ENCODE measurements around the gene GPRC5C. TPM values are rescaled to one million over a fixed set of nuclear protein-coding genes. Genes with fewer than 3 reads are reported as not detected.

Gene GPRC5C
- total RNA-seq: 1 to 10 TPM; 1.2 to 2.0 TPM

GRCh38 chr17:74431568-74432423 lies at the start of gene GPRC5C:
Gene GPRC5C, plus strand, starts transcription at chr17:74432088. Its CDS starts 7,689 bp downstream, at chr17:74439777.
- ChIA-PET CTCF (no interaction called here), POLR2A (no interaction called here)
- H3K27me3 Mint-ChIP-seq: peaks cover 38% of the 10 kb centered on the region

GRCh38 chr17:74383141-74383540 lies 48.7 kb upstream of the GPRC5C start:
- H3K9me3 Mint-ChIP-seq: no peaks in the 10 kb centered on the region
- no peak overlapping the region for H3K4me3 Mint-ChIP-seq
- no peaks in the 10 kb centered on the region for H3K27me3 Mint-ChIP-seq
- no peak for TF ChIP-seq CTCF (IDR thresholded peaks at IDR 0.05)
- intact Hi-C loops (cut with micrococcal nuclease): no loop called here
- H3K27ac Mint-ChIP-seq: no peak overlapping the region
- H3K36me3 Mint-ChIP-seq (ENCODE audit: low read depth): no peaks in the 10 kb centered on the region
- ChIA-PET CTCF (interaction anchor here (6.4 kb wide), 1 partner anchor 15 kb away, joined by 104 read pairs; the partner anchor contains the start of gene GPR142), POLR2A (no interaction called here)
- DNase-seq (no peak), ATAC-seq (no peak)
- no peaks in the 10 kb centered on the region for H3K4me1 Mint-ChIP-seq (ENCODE audit: low read depth)

More at GRCh38 chr17:74431568-74432423, at the start of gene GPRC5C:
- intact Hi-C loops (cut with micrococcal nuclease): no loop called here
- H3K9me3 Mint-ChIP-seq: no peaks in the 10 kb centered on the region
- DNase-seq (peak; percentile 84), ATAC-seq (peak; percentile 85)
- no peaks in the 10 kb centered on the region for H3K36me3 Mint-ChIP-seq (ENCODE audit: low read depth)
- no peak within 1 kb of the TSS for H3K27ac Mint-ChIP-seq
- peaks cover 13% of the 10 kb centered on the region for H3K4me1 Mint-ChIP-seq (ENCODE audit: low read depth)
- peak within 1 kb of the TSS; percentile 56 for H3K4me3 Mint-ChIP-seq
- TF ChIP-seq CTCF (IDR thresholded peaks at IDR 0.05): no peak

GRCh38 chr17:74385201-74385600 lies 46.7 kb upstream of the GPRC5C start:
- no peak for DNase-seq
- CTCF ChIA-PET: interaction anchor here (1.8 to 2.0 kb wide), 2 partner anchors 17 to 24 kb away, joined by 4 to 14 read pairs; partner anchors contain the start of gene GPR142
- intact Hi-C loops (cut with micrococcal nuclease): no loop called here

GRCh38 chr17:74386386-74386785 lies 45.5 kb upstream of the GPRC5C start:
- Mint-ChIP-seq H3K4me3 (no peak overlapping the region), H3K36me3 (ENCODE audit: low read depth) (no peaks in the 10 kb centered on the region)
- CTCF ChIA-PET: interaction anchor here (0.9 to 1.0 kb wide), 2 partner anchors 18 to 51 kb away, joined by 4 to 6 read pairs; no protein-coding TSS in a partner anchor

More at GRCh38 chr17:74385201-74385600, 46.7 kb upstream of the GPRC5C start:
- no peak overlapping the region for H3K4me3 Mint-ChIP-seq
- H3K36me3 Mint-ChIP-seq (ENCODE audit: low read depth): no peaks in the 10 kb centered on the region
- H3K4me1 Mint-ChIP-seq (ENCODE audit: low read depth): no peaks in the 10 kb centered on the region
- ATAC-seq: no peak
- H3K27ac Mint-ChIP-seq: no peak overlapping the region
- no peaks in the 10 kb centered on the region for H3K27me3 Mint-ChIP-seq
- no peak for TF ChIP-seq CTCF (IDR thresholded peaks at IDR 0.05)
- POLR2A ChIA-PET: no interaction called here
- no peaks in the 10 kb centered on the region for H3K9me3 Mint-ChIP-seq

More at GRCh38 chr17:74386386-74386785, 45.5 kb upstream of the GPRC5C start:
- Mint-ChIP-seq H3K27ac (no peak overlapping the region), H3K4me1 (ENCODE audit: low read depth) (no peaks in the 10 kb centered on the region), H3K27me3 (no peaks in the 10 kb centered on the region), H3K9me3 (no peaks in the 10 kb centered on the region)
- intact Hi-C loops (cut with micrococcal nuclease): no loop called here
- no peak for TF ChIP-seq CTCF (IDR thresholded peaks at IDR 0.05)
- POLR2A ChIA-PET: no interaction called here
- DNase-seq (no peak), ATAC-seq (no peak)
